H1 (cell line): ENCODE data around the gene INPP4A. TPM values are rescaled to one million over a fixed set of nuclear protein-coding genes. Genes with fewer than 3 reads are reported as not detected.

Experiments used
- ASH2L ChIP-seq: fragments of 200-600, 300-600 bp; sonication (generic); IDR thresholded peaks from one replicate; pipeline ENCODE4 v1.7.1; 2017; ENCODE audit warnings: low read length
- CHD2 ChIP-seq: IDR thresholded peaks from 2 replicates; pipeline ENCODE4 v1.6.1; 2012; ENCODE audit warnings: low read length, improper control_type of control experiment
- CHD7 ChIP-seq: fragments of 300-600 bp; sonication (generic); IDR thresholded peaks from 2 replicates; pipeline ENCODE4 v1.7.1; 2012; ENCODE audit warnings: low read length, moderate library complexity, mild to moderate bottlenecking, inconsistent platforms; ENCODE audit not compliant: insufficient replicate concordance
- EGR1 ChIP-seq: IDR thresholded peaks from 2 replicates; pipeline ENCODE4 v1.6.1; 2011; ENCODE audit warnings: low read depth, low read length, borderline replicate concordance
- HDAC2 ChIP-seq, 2 experiments: fragments of 300-600 bp in 1 of 2; sonication (generic) in 1 of 2; IDR thresholded peaks; 2 replicates each; pipeline ENCODE4 v1.6.1; 2011 to 2012; ENCODE audit warnings: low read depth in 2 of 2, low read length in 2 of 2, mild to moderate bottlenecking in 2 of 2, moderate library complexity in 2 of 2, borderline replicate concordance in 1 of 2, inconsistent platforms in 1 of 2
- HDAC6 ChIP-seq: IDR thresholded peaks from one replicate; pipeline ENCODE4 v1.7.1; 2012; ENCODE audit warnings: low read depth, mild to moderate bottlenecking, inconsistent platforms, low read length, moderate library complexity
- KDM4A ChIP-seq: IDR thresholded peaks from one replicate; pipeline ENCODE4 v1.7.1; 2012; ENCODE audit warnings: low read depth, mild to moderate bottlenecking, moderate library complexity, low read length, inconsistent platforms; ENCODE audit not compliant: severe bottlenecking
- NANOG ChIP-seq: IDR thresholded peaks from 2 replicates; pipeline ENCODE4 v1.6.1; 2011; ENCODE audit warnings: low read length, low read depth, mild to moderate bottlenecking, inconsistent platforms; ENCODE audit not compliant: insufficient read depth, poor library complexity, severe bottlenecking
- NRF1 ChIP-seq: IDR thresholded peaks from 2 replicates; pipeline ENCODE4 v1.6.1; 2011; ENCODE audit warnings: mild to moderate bottlenecking, low read depth, low read length, improper control_type of control experiment
- RBBP5 ChIP-seq: IDR thresholded peaks from 2 replicates; pipeline ENCODE4 v1.7.1; 2012; ENCODE audit warnings: low read depth, mild to moderate bottlenecking, inconsistent platforms, low read length, moderate library complexity, borderline replicate concordance
- YY1 ChIP-seq: IDR thresholded peaks from 2 replicates; pipeline ENCODE4 v1.6.1; 2011; ENCODE audit warnings: low read depth, mild to moderate bottlenecking, low read length
- polyA plus RNA-seq, 7 experiments: library from polyadenylated mRNA; depleted of rRNA in 3 of 7; stranded (reverse) in 5 of 7; unstranded in 2 of 7; fragments of >200 nt in 5 of 7; fragments of 200-250 nt in 2 of 7; gene quantifications; 1 replicate in 5 of 7; 2 replicates in 1 of 7; 4 replicates in 1 of 7; pipeline versions ENCODE4 v1.2.1 to v1.2.3, GENCODE V29; 2011 to 2013; ENCODE audit warnings: missing spikeins in 2 of 7, mixed read lengths in 2 of 7
- total RNA-seq: library from RNA; stranded (reverse); fragmentation: NEBNext Ultra II Directional; extraction: Animal tissue kit (Norgen Biotek cat#: 25700); gene quantifications from 2 replicates; pipeline ENCODE4 v1.2.1, GENCODE V29; 2021

Gene INPP4A
- total and polyA plus RNA-seq, 2 of the 8 experiments (the other 6 are each of a cell fraction or from before 2014, with no cell fraction given) = 25.6 to 34.3 TPM

- TF ChIP-seq CHD7 (no peak), RBBP5 (no peak), EGR1 (no peak), YY1 (no peak), HDAC2 (IDR thresholded peaks at IDR 0.05; ENCODE audit: borderline replicate concordance in 1 of 2, low read depth in 2 of 2, low read length in 2 of 2) (no peak), KDM4A (no peak), CHD2 (no peak), NANOG (no peak), ASH2L (no peak), NRF1 (no peak), HDAC6 (no peak)
Observed at GRCh38 chr2:98565286-98565860, 120.7 kb downstream of the INPP4A start (continued).
